HCT116 (cell line): ENCODE results near the gene USF1. TPM values are rescaled to one million over a fixed set of nuclear protein-coding genes. Genes with fewer than 3 reads are reported as not detected.

Experiments
- ATAC-seq: fragments of 200-7000 bp; cut with Tn5 transposase; 2 replicates; pipeline ENCODE4 v1.9.1; 2020; ENCODE audit warnings: mild to moderate bottlenecking, moderate library complexity
- BruUV-seq: library from RNA; stranded (reverse); fragments of 400-500 nt; replicated peaks from 2 replicates; lab custom pipeline; 2021; lab: Mats Ljungman, UMichigan
- CTCF ChIA-PET: fragments of 300-600 bp; sonication (Branson Sonifier 250); formaldehyde crosslinking; loops from one replicate; lab custom pipeline; 2021; ENCODE audit warnings: antibody characterized with exemption; lab: Charles Lee
- POLR2A ChIA-PET: fragments of 300-600, 350-600 bp; sonication (Branson Sonifier 250); formaldehyde crosslinking; loops from one replicate; lab custom pipeline; 2021; ENCODE audit warnings: antibody characterized with exemption; lab: Charles Lee
- RAD21 ChIA-PET, 2 experiments: fragments of 300-600 bp; sonication (Branson Sonifier 250); formaldehyde crosslinking; loops; one replicate each; lab custom pipeline; 2023; ENCODE audit warnings: low total read pairs in 2 of 2; ENCODE audit not compliant: uncharacterized antibody in 2 of 2, unreplicated experiment in 2 of 2, low non-redundant PET in 1 of 2; lab: Charles Lee
- DNase-seq: peaks from one replicate; pipeline ENCODE4 v3.0.0-alpha.2; 2010; ENCODE audit warnings: low read depth, low spot score
- H2AFZ ChIP-seq: fragments of 200-600 bp; shearing (Covaris generic), sonication (generic); 2 replicates; pipeline ENCODE4 v1.6.1; 2017; ENCODE audit warnings: low read depth, mixed run types, mixed read lengths, antibody characterized with exemption, low read length; ENCODE audit not compliant: poor library complexity, severe bottlenecking
- H3K27ac ChIP-seq: 2 replicates; pipeline ENCODE4 v1.5.1; 2012; ENCODE audit warnings: low read depth, low read length
- H3K27me3 ChIP-seq: fragments of 200-600 bp; sonication (generic); 2 replicates; pipeline ENCODE4 v1.6.1; 2016; ENCODE audit warnings: mixed run types, low read length, mixed read lengths; ENCODE audit not compliant: insufficient read depth
- H3K36me3 ChIP-seq, 2 experiments: fragments of 200-500 bp in 1 of 2; fragments of 200-600 bp in 1 of 2; sonication (Bioruptor generic) in 1 of 2; sonication (generic) in 1 of 2; 2 replicates each; pipeline versions ENCODE4 v1.5.1 to v1.6.1; 2014 to 2016; ENCODE audit warnings: low read length in 2 of 2, inconsistent platforms in 1 of 2, mixed read lengths in 1 of 2, mixed run types in 1 of 2; ENCODE audit not compliant: insufficient read depth in 2 of 2, control insufficient read depth in 1 of 2
- H3K4me1 ChIP-seq, 2 experiments: fragments of 200-600 bp in 1 of 2; sonication (generic) in 1 of 2; 2 replicates each; pipeline versions ENCODE4 v1.5.1 to v1.6.1; 2012 to 2017; ENCODE audit warnings: low read length in 2 of 2, inconsistent platforms in 1 of 2, mild to moderate bottlenecking in 1 of 2, mixed read lengths in 1 of 2, mixed run types in 1 of 2, moderate library complexity in 1 of 2; ENCODE audit not compliant: insufficient read depth in 2 of 2, control insufficient read depth in 1 of 2
- H3K4me2 ChIP-seq: fragments of 200-600 bp; sonication (generic); 2 replicates; pipeline ENCODE4 v1.6.1; 2017; ENCODE audit warnings: mixed run types, low read length, mixed read lengths
- H3K4me3 ChIP-seq, 2 experiments: fragments of 200-600 bp in 1 of 2; sonication (generic) in 1 of 2; replicated peaks in 1 of 2; 2 replicates each; pipeline ENCODE4 v1.5.1; 2011 to 2016; ENCODE audit warnings: low read length in 2 of 2, control low read depth in 1 of 2, low read depth in 1 of 2, mild to moderate bottlenecking in 1 of 2, mixed read lengths in 1 of 2, mixed run types in 1 of 2
- H3K79me2 ChIP-seq: fragments of 200-600 bp; sonication (generic); 2 replicates; pipeline ENCODE4 v1.6.1; 2017; ENCODE audit warnings: mild to moderate bottlenecking, mixed run types, low read length, moderate library complexity, mixed read lengths; ENCODE audit not compliant: insufficient read depth
- H3K9ac ChIP-seq: fragments of 200-600 bp; sonication (generic); 2 replicates; pipeline ENCODE4 v1.6.1; 2016; ENCODE audit warnings: low read length, mixed read lengths
- H3K9me2 ChIP-seq: fragments of 200-600 bp; sonication (generic), shearing (Covaris generic); 2 replicates; pipeline ENCODE4 v1.6.1; 2017; ENCODE audit warnings: mixed run types, mild to moderate bottlenecking, moderate library complexity; ENCODE audit not compliant: insufficient read depth
- H3K9me3 ChIP-seq, 2 experiments: fragments of 200-500 bp in 1 of 2; fragments of 200-600 bp in 1 of 2; sonication (Bioruptor generic) in 1 of 2; sonication (generic) in 1 of 2; 2 replicates each; pipeline ENCODE4 v1.6.1; 2014 to 2017; ENCODE audit warnings: low read length in 2 of 2, mixed read lengths in 2 of 2, inconsistent platforms in 1 of 2, low read depth in 1 of 2, mild to moderate bottlenecking in 1 of 2, mixed run types in 1 of 2, moderate library complexity in 1 of 2; ENCODE audit not compliant: control insufficient read depth in 1 of 2, insufficient read depth in 1 of 2
- H4K20me1 ChIP-seq: fragments of 200-600 bp; sonication (generic), shearing (Covaris generic); 2 replicates; pipeline ENCODE4 v1.6.1; 2017; ENCODE audit warnings: mixed run types, mild to moderate bottlenecking, moderate library complexity; ENCODE audit not compliant: insufficient read depth
- EZH2 ChIP-seq: fragments of 200-600 bp; sonication (generic); IDR thresholded peaks from 2 replicates; pipeline ENCODE4 v1.6.1; 2017; ENCODE audit warnings: antibody characterized with exemption, mixed run types
- JUND ChIP-seq: IDR thresholded peaks from 2 replicates; pipeline ENCODE4 v1.6.1; 2012
- POLR2AphosphoS5 ChIP-seq: IDR thresholded peaks from 2 replicates; pipeline ENCODE4 v1.6.1; 2011; ENCODE audit warnings: mild to moderate bottlenecking, low read depth, low read length, moderate library complexity
- RAD21 ChIP-seq: IDR thresholded peaks from 2 replicates; pipeline ENCODE4 v1.6.1; 2012; ENCODE audit warnings: low read depth, mild to moderate bottlenecking
- ZFX ChIP-seq: fragments of 450-650 bp; IDR thresholded peaks from 2 replicates; pipeline ENCODE4 v1.6.1; 2017
- ZNF274 ChIP-seq: fragments of 200-500 bp; sonication (Bioruptor generic); IDR thresholded peaks from 2 replicates; pipeline ENCODE4 v1.6.1; 2014; ENCODE audit warnings: mild to moderate bottlenecking, low read depth, low read length, inconsistent platforms
- intact Hi-C: fragments of 100-400 bp; cut with micrococcal nuclease; formaldehyde crosslinking; loops from 2 replicates; pipeline ENCODE4 v1.10.0; 2022
- total RNA-seq: library from RNA; stranded (reverse); gene quantifications from one replicate; pipeline ENCODE4 v1.2.1, GENCODE V29; 2021; ENCODE audit not compliant: unreplicated experiment

The USF1 gene
- total RNA-seq, 1 experiment from 2014 or later = 48.0 TPM

DNA sequence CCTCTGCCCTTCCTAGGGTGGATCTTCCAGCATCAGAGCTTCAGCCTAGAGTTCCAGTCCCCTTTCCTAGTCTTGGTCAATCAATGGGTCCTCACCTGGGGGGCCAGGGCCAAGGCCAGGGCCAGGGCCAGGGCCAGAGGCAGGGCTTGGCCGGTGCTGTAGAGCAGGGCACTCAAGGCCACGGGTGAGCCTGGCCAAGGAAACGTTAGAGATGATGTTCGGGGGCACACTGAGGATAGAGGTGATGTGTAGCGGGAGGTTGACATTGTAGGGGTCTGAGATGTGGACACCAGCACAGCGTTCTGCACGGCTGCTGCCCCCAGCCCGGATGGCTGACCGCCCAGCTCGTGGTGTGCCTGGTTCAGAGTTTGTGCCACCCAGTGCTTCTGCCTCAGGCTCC is 5.4 kb upstream of the USF1 start (continued):
- TF ChIP-seq RAD21 (no peak), ZNF274 (no peak), POLR2AphosphoS5 (no peak)

- Histone ChIP-seq H3K4me2 (no peak overlapping the region), H3K4me1 (peaks cover 5 to 26% of the 10 kb centered on the region in 2 experiments; a peak in 2 of 4 replicates), H3K36me3 (no peaks in the 10 kb centered on the region), H3K9ac (no peak overlapping the region), H4K20me1 (no peaks in the 10 kb centered on the region), H3K9me2 (no peaks in the 10 kb centered on the region), H3K9me3 (peaks cover 0 to 5% of the 10 kb centered on the region in 2 experiments; a peak in 1 of 4 replicates), H3K27me3 (no peaks in the 10 kb centered on the region), H3K79me2 (peaks cover 14% of the 10 kb centered on the region; the same call in 1 of the 2 replicates), H3K27ac (no peak overlapping the region), H2AFZ (no peak overlapping the region)
- ChIA-PET RAD21 (no interaction called here), CTCF (no interaction called here), POLR2A (no interaction called here)
- BruUV-seq = no TSS peak
- ATAC-seq = no peak
- intact Hi-C loops = loop anchor here (5.0 kb wide), 1 partner anchor 68 kb away; the partner anchor contains the start of genes NIT1 and PFDN2
- DNase-seq = no peak
- TF ChIP-seq ZFX = no peak
- TF ChIP-seq ZNF274 = 0 out of 2 replicates have a peak, but pooled peaks have one; percentile 31
- TF ChIP-seq EZH2 = no peak
- no peak for TF ChIP-seq JUND
- TF ChIP-seq, all 23 proteins: peak for 1
- H3K4me3 ChIP-seq = no peak overlapping the region
Observed at GRCh38 chr1:161048949-161049722, 3.4 kb upstream of the USF1 start.
